ENCODE data around the gene PCDHGA10. TPM values are rescaled to one million over a fixed set of nuclear protein-coding genes. Genes with fewer than 3 reads are reported as not detected.

Gene PCDHGA10
- total RNA-seq, 4 donors from 2014 or later = 4.1 to 8.0 (median 7.3) TPM

GRCh38 chr5:141420855-141421488 lies 8.2 kb downstream of the PCDHGA10 start, which contains the start of gene PCDHGA11:
Gene PCDHGA11 (plus strand): TSS chr5:141421051. CDS start chr5:141421228, 177 bp downstream.
- Histone ChIP-seq H3K27me3 (peaks cover 0 to 36% (median 0%) of the 10 kb centered on the region in 4 donors), H3K9me3 (peaks cover 23 to 100% (median 92%) of the 10 kb centered on the region in 3 donors), H3K36me3 (peaks cover 0 to 9% (median 0%) of the 10 kb centered on the region in 3 donors), H3K27ac (no peak within 1 kb of the TSS), H3K4me3 (peak within 1 kb of the TSS in 3 of 4 donors; percentile 24 to 58 (median 31)), H3K4me1 (peaks cover 0 to 8% (median 0%) of the 10 kb centered on the region in 3 donors)
- DNase-seq = no peak
- 13 to 28% methylated on average over 16 to 31 of the region's 42 CpGs for WGBS, 2 donors
- intact Hi-C loops (cut with DNase I) = no loop called here
- TF ChIP-seq POLR2A (IDR thresholded peaks at IDR 0.05) (no peak), CTCF (IDR thresholded peaks at IDR 0.05) (peak in 5 of 6 experiments; percentile 15 to 44 (median 24))

GRCh38 chr5:141421489-141421855 lies 8.7 kb downstream of the PCDHGA10 start:
- TF ChIP-seq CTCF (IDR thresholded peaks at IDR 0.05) (no peak), POLR2A (IDR thresholded peaks at IDR 0.05) (no peak)
- Histone ChIP-seq H3K4me1 (peaks cover 0 to 8% (median 0%) of the 10 kb centered on the region in 3 donors), H3K27me3 (peaks cover 0 to 36% (median 0%) of the 10 kb centered on the region in 4 donors), H3K36me3 (peaks cover 0 to 9% (median 0%) of the 10 kb centered on the region in 3 donors), H3K27ac (no peak overlapping the region), H3K4me3 (peak overlapping the region in 3 of 4 donors; percentile 24 to 58 (median 31)), H3K9me3 (peaks cover 23 to 100% (median 93%) of the 10 kb centered on the region in 3 donors)
- intact Hi-C loops (cut with DNase I) = no loop called here
- 14 to 16% methylated on average over 12 to 13 of the region's 13 CpGs for WGBS, 2 donors
- no peak for DNase-seq

- no peak for DNase-seq
- Histone ChIP-seq H3K27me3 (peaks cover 0 to 39% (median 0%) of the 10 kb centered on the region in 4 donors), H3K27ac (no peak overlapping the region), H3K4me1 (peaks cover 0 to 8% (median 0%) of the 10 kb centered on the region in 3 donors), H3K4me3 (peak overlapping the region in 1 of 4 donors; percentile 5), H3K9me3 (peaks cover 29 to 100% (median 93%) of the 10 kb centered on the region in 3 donors), H3K36me3 (peaks cover 0 to 9% (median 0%) of the 10 kb centered on the region in 3 donors)
- no peak for TF ChIP-seq POLR2A (IDR thresholded peaks at IDR 0.05)
- TF ChIP-seq CTCF (IDR thresholded peaks at IDR 0.05) = no peak
- intact Hi-C loops (cut with DNase I) = no loop called here
- no CpG with 5 or more reads among the region's 42 CpGs for WGBS, 2 donors
Observed at GRCh38 chr5:141422742-141423291, 10.0 kb downstream of the PCDHGA10 start.

GRCh38 chr5:141427783-141428426 lies 15.1 kb downstream of the PCDHGA10 start:
- H3K9me3 ChIP-seq = peaks cover 15 to 100% (median 90%) of the 10 kb centered on the region in 3 donors
- peaks cover 0 to 12% (median 0%) of the 10 kb centered on the region in 3 donors for H3K4me1 ChIP-seq
- H3K36me3 ChIP-seq = no peaks in the 10 kb centered on the region
- intact Hi-C loops (cut with DNase I) = no loop called here
- no peak for DNase-seq
- 53 to 57% methylated on average over 18 to 28 of the region's 53 CpGs for WGBS, 2 donors
- peak overlapping the region in 1 of 4 donors; percentile 8 for H3K4me3 ChIP-seq
- H3K27me3 ChIP-seq = peaks cover 0 to 12% (median 0%) of the 10 kb centered on the region in 4 donors
- TF ChIP-seq CTCF (IDR thresholded peaks at IDR 0.05) (no peak), POLR2A (IDR thresholded peaks at IDR 0.05) (no peak)
- H3K27ac ChIP-seq = no peak overlapping the region
